ENCODE results near the gene CBLC.

The CBLC gene

DNA sequence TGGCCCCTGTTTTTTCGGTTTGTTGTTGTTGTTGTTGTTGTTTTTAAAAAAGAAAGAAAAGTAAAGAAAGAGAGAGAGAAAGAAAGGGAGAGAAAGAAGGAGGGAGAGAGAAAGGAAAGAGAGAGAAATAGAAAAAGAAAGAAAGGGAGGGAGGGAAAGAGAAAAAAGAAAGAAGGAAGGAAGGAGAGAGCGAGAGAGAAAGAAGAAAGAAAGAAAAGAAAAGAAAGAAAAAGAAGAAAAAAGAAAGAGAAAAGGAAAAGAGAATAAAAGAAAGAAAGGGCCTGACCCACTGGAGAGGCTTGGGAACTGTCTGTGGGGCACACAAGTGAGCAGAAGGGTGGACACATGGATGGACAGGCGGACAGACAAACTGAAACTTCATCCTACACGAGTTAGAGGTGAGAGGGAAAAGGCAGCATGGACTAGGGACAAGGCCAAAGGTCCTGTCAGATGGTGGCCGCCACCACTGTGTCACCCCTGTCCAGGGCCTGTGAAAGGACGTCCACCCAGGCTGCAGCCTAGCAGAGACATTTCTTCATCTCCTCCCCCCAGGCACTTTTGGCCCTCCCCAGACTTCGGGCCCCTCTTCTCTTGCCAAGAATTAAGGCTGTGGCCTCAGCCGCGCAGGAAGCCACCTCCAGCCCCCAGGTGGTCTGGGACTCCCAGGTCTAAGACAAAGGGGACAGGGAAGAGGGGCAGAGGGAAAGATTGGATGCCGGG lies 22.1 kb downstream of the CBLC start:
- DNase-seq (ENCODE audit: low spot score) = no peak

DNA sequence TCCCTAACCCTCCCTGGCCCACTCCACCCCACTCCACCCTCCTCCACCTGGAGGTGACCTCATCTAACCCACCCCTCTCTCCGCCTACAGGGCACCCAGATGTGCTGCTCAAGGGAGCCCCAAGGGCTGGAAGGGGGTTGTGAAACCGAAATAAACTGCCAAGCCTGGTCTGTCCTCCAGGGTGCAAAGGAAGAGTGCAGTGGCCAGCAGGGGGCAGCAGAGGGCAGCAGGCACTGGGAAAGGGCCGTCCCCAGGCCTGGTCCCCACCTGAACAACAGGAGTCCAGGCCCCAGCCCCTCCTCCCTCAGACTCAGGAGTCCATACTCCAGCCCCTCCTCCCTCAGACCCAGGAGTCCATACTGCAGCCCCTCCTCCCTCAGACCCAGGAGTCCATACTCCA lies 22.8 kb downstream of the CBLC start:
- DNase-seq (ENCODE audit: low spot score) = peak; percentile 80

DNA sequence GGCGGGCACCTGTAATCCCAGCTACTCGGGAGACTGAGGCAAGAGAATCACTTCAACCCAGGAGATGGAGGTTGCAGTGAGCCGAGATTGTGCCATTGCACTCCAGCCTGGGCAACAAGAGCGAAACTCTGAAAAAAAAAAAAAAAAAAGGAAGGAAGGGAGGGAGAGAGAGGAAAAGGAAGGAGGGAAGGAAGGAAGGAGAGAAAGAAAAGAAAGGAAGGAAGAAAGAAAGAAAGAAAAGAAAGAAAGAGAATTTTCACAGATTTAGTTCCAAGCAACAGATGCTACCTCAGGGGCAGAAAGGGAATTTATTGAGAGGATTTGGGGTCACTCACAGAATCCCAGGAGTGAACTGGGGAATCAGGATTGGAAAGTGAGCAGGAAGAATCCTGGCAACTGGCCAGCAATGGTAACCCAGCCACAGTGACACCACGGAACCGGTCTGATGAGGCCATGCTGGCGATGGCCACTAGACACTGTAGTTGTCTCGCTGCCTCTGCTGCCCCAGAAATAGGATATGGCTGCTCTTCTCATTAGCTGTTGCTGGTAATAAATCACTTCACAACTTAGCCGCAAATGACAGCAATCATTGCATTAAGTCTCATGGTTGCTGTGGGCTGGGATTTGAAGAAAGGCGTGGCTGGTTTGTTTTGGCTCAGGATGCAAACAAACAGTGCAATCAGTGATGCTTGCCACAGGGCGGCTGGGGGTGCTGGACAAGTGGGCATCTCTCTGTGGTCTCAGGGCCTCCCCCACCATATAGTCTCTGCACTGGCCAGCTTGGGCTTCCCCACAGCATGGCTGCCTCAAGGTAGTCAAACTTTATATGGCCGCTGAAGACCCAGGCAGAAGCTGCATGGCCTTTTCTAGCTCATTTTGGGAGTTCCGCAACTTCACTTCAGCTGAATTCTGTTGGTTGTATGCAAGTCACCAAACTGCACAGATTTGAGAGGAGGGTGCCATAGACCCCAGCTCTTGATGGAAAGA lies 26.0 kb downstream of the CBLC start:
- no peak for DNase-seq (ENCODE audit: low spot score)

DNA sequence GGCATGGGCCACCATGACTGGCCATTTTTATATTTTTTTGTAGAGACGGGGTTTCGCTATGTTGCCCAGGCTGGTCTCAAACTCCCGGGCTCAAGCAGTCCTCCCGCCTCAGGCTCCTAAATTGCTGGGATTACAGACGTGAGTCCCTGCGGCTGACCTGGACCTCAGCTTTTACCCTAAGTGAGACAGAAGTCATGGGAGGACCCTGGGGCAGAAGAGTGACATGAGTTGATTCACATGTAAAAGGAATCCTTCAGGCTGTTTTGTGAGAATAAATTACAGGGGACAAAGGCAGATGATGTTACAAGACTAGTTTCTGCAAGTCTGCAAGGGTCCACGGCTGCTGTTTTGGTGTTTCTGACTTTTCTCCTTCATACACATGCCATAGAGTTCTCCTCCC lies 28.6 kb downstream of the CBLC start:
- DNase-seq (ENCODE audit: low spot score) = no peak

DNA sequence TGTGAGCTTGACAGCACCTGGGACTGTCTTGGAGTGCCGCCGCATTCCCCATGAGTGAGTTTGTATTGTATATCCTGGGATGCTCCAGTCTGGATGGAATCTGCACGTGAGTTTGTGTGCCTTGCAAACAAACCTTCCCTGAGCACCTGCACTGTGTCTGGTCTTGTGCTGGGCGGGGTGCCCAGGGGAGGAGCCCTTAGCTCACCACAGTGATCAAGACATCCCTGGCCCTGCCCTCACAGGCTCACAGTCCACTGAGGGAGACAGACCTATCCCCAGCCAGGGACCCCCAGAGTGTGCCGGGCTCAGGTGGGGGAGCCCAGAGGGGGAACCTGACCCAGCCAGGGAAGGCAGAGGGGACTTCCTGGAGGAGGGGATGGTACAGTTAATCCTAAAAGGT lies 29.5 kb downstream of the CBLC start:
- DNase-seq (ENCODE audit: low spot score) = no peak

DNA sequence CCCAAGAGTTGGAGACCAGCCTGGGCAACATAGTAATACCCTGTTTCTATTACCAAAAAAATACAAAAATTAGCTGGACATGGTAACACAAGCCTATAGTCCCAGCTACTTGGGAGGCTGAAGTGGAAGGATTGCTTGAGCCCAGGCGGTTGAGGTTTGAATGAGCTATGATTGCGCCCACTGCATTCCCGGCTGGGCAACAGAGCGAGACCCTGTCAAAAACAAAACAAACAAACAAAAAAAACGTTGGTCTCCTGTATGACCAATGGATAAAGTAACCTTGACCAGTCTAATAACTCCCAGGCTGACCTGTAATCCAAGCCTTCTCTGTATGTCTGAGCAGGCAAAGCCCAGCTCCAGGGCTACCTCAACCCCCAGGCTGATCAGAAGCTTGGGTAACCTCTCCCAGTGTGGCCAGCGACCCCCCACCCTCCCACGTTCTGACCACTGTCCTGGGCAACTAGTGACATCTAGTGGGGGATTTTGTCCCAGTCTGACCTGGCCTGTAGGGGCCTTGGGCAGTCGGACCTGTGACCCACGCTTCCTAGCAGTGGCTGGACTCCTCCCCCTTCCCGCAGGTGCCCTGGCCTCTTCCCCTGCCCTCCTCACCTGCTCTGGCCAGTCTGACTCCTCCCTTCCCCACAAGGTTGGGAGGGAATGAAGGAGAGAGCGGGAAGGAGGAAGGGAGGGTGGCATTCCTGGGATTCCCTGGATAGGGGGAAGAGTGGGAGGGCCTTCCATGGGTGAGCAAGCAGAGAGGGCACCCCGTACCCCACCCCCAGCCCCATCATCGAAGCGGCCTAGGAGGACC lies 30.2 kb downstream of the CBLC start:
- DNase-seq (ENCODE audit: low spot score) = no peak

DNA sequence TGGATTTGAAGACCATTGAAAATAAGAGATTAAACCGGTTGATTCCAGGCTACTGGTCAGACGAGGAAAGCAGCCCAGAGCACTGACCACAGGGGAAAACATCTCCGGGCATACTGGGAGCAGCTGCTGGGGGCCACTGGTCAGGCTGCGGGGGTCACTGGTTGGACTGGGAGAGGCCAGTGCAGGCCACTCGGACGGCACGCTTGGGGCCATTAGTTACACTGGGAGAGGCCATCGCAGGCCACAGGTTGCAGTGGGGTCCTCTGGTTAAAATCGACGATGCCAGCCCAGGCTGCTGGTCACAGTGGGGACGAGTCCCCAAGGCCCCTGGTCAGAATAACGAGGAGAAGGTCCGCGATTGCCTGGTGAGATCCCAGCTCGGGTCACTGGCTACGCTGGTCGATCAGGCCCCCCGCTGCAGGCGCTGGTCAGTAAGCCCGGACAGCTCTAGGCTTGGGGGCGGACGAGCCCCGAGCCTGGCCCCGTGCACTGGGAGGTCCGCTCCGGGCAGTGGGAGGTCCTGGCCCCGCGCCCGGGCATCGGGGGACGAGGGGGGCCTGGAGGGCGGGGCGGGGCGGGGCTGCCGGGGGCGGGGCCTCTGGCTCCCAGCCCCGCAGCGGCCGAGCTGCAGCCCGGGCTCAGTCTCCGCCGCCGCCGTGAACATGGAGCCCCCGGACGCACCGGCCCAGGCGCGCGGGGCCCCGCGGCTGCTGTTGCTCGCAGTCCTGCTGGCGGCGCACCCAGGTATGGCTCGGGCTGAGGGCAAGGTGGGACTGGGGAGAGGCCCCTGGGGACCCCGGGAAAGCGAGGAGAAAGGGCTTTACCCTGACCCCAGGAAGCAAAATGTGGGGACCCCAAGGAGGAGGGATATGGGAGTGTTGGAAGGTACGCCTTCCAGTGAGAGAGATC lies 31.0 kb downstream of the CBLC start, which contains the start of gene BCAM:
BCAM (plus strand) TSS at position 641 of the 909 bp plus-strand sequence; CDS start at position 663, 22 bp downstream.
- DNase-seq (ENCODE audit: low spot score) = no peak

DNA sequence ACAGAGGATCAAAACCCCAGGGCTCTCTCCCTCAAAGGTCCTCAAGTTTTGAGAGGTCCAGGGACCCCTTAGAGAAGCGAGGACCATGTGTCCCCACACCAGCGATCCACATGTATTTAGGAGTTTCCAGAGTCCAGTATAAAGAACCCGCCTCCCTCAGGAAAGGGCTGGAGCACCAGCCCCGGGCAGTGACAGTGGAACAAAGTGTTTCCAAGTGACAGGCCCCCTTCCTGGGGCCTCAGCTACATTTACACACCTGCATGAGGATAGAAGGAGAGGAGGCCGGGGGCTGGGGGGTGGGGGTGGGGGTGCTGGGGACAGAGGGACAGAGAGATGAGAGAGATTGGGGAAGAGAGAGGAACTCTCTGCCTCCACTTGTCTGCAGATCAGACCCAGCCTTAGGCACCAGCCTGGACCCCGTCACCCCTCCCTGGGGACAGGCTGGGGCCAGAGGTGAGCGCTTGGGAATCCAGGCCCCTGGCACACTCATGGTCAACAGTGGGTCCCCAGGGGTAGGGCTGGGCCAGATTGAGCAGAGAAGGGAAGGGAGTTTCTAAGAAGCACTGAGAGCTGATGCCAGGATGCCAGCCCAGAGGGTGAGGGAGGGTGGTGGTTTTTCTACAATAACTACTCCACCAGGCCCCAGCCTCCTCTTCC lies 32.0 kb downstream of the CBLC start:
- DNase-seq (ENCODE audit: low spot score) = no peak

DNA sequence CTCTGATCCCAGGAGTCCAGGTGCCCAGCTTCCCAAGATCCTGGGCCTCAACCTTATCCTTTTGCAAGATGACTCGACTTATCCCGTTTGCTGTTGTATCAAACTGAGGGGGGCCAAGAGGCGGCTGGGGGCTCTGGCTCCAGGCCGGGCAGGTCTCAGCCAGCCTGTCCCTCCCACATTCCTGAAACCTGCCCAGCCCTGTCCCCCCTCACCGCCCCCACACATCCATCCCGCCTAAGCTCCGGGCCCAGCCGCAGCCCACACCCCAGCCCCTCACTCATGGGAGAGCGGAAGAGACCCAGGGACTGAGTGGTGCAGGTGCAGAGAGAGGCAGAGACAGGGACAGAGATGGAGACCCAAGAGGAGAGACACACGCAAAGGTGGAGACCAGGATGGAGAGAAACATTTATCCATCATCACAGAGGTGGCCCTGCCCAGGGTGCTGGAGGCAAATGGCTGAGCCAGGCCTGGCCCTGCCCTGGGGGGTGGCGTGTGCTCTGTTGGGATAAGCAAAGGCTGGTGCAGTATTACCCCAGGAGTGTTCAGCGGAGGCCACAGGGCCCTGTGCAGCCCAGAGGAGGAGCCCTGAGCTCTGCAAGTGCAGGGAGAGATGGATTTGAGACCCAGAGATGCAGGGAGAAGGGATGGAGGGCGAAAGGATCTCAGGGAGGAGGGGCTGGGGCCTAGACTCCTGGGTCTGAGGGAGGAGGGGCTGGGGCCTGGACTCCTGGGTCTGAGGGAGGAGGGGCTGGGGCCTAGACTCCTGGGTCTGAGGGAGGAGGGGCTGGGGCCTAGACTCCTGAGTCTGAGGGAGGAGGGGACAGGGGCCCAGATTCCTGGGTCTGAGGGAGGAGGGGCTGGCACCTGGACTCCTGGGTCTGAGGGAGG lies 32.8 kb downstream of the CBLC start:
- DNase-seq (ENCODE audit: low spot score) = no peak

DNA sequence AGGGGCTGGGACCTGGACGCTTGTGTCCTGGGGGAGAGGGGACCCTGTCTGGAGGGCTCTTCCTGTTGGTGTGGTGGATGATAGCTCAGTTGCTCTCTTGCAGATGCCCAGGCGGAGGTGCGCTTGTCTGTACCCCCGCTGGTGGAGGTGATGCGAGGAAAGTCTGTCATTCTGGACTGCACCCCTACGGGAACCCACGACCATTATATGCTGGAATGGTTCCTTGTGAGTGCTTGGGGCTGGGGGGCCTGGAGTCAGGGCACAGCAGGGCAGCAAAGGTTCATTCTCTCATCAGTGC lies 33.4 kb downstream of the CBLC start:
- no peak for DNase-seq (ENCODE audit: low spot score)

DNA sequence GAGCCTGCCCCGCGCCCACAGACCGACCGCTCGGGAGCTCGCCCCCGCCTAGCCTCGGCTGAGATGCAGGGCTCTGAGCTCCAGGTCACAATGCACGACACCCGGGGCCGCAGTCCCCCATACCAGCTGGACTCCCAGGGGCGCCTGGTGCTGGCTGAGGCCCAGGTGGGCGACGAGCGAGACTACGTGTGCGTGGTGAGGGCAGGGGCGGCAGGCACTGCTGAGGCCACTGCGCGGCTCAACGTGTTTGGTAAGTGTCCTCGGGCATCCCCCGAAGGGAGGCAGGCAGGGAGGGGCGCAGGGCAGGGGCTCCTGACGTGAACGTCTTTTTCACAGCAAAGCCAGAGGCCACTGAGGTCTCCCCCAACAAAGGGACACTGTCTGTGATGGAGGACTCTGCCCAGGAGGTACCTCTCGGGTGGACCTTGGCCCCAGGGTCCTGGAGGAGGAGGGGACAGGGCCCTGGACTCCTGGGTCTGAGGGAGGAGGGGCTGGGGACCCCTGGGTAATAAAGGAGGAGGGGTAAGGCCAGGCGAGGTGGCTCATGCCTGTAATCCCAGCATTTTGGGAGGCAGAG lies 34.5 kb downstream of the CBLC start:
- no peak for DNase-seq (ENCODE audit: low spot score)

DNA sequence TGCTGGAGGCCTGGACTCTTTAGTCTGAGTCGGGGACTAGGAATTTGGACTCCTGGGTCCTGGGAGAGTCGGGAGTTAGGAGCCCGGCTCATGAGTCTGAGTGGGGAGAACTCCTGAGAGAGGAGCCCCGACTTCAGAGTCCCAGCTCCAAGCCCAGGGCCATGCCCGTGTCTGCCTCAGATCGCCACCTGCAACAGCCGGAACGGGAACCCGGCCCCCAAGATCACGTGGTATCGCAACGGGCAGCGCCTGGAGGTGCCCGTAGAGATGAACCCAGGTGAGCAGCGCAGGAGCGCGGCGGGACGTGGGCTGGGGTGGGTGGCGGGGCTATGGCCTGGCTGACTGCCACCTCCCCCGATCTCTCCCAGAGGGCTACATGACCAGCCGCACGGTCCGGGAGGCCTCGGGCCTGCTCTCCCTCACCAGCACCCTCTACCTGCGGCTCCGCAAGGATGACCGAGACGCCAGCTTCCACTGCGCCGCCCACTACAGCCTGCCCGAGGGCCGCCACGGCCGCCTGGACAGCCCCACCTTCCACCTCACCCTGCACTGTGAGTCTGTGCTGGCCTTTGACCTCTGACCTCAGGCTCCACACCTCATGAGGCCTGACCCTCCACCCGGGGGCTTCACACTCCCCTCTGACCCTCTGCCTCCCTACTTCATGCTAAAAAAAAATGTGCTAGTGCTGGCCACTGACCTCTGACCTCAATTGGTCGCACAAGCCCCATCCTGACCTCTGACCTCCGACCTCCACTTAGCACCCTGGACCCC lies 35.6 kb downstream of the CBLC start:
- no peak for DNase-seq (ENCODE audit: low spot score)

DNA sequence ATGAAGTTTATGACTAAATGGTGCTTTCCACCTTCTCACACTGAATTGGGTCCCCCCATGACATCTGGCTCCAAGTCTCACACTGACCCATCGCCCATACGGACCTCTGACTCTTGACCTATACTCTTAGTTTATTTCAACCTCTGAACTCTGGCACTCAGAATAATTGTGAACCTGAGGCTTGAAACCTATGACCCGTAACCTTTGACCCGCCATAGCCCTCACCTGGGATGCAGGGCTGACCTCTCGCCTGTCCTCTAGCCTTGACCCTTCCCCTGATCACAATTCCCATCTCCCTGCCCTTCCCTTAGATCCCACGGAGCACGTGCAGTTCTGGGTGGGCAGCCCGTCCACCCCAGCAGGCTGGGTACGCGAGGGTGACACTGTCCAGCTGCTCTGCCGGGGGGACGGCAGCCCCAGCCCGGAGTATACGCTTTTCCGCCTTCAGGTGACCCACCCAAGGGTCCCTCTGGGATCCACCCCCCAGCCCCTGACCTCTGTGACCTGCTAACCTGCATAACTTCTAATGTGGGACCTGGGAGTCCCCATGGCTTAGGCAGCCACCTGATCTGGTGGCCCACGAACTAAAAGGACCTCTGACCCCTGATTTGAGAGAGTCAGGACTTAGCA lies 36.3 kb downstream of the CBLC start:
- no peak for DNase-seq (ENCODE audit: low spot score)

DNA sequence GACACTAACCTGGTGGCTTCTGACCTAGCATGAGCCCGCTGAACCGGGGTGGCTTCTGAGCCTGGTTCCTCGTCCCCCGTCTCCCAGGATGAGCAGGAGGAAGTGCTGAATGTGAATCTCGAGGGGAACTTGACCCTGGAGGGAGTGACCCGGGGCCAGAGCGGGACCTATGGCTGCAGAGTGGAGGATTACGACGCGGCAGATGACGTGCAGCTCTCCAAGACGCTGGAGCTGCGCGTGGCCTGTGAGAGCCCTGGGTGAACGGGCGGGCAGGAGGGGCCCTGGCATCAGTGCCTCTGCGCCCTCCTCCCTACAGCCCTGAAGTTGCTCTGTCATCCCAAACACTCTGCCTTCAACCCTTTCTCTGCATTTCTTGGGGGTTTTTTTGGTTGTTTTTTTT lies 36.8 kb downstream of the CBLC start:
- DNase-seq (ENCODE audit: low spot score) = no peak

DNA sequence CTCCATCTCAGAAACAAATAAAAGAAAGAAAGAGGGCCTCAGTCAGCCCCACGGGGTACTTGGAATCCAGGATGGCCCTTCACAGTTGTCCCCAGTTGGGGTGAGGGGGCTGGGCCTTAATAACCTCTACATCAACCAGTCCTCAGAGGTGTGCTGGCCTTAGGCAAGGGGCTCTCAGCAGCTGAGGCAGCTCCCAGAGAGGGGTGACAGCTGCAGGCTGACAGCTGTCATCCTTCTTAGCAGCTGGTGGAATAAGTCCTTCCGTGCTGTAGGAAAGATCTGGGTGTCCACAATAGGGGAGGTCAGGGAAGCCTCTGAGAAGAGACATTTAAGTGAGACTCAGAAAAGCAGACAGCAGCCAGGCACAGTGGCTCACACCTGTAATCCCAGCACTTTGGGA lies 38.6 kb downstream of the CBLC start:
- DNase-seq (ENCODE audit: low spot score) = no peak

DNA sequence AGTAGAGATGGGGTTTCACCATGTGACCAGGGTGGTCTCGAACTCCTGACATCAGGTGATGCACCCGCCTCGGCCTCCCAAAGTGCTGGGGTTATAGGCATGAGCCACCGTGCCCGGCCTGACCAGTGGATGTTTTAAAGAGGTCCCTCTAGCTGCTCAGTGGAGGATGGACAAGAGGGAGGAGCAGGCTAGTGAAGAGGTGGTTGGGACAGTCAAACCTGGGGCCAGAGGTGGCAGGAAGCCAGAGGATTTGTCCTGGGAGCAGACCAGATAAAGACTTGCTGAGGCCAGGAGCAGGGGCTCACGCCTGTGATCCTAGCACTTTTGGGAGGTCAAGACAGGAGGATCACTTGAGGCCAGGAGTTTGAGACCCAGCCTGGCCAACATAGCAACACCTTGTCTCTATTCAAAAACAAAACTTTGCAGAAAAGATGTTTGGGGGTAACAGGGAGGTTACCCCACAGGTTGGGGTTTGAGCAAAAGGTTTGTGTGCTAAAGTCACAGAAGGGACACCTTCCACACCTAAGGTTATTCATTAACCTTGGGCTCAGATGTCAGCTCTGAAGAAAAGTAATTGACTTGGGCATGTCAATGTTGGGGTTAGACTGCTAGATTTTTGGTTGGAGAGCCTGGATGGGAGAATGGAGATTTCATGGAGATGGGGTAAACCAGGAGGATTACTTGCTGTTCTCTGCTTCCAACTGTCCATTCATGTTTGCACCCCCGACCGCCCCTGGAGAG lies 40.2 kb downstream of the CBLC start:
- no peak for DNase-seq (ENCODE audit: low spot score)

DNA sequence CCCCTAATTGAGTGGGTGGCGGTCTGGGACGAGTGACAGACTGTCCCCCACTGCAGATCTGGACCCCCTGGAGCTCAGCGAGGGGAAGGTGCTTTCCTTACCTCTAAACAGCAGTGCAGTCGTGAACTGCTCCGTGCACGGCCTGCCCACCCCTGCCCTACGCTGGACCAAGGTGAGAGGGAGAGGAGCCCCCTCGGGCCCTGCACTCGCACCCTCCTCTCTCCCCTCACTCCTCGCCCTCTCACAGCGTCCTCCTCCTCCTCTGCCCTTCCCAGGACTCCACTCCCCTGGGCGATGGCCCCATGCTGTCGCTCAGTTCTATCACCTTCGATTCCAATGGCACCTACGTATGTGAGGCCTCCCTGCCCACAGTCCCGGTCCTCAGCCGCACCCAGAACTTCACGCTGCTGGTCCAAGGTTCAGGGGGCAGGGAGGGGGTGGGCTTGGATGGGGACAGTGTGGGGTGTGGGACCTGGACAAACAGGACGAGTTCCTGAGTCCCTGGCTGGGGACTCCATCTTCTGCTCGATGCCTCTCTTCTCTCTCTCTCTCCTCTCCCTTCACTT lies 40.9 kb downstream of the CBLC start:
- DNase-seq (ENCODE audit: low spot score) = no peak

All from CD4-positive, alpha-beta T cell treated with Interleukin-2 at 100 ng/mL for 4 hours (primary cell).